GM12892 (cell line): ENCODE results near the gene LYPD8.

Source experiments
- POLR2A ChIP-seq: IDR thresholded peaks from 2 replicates; pipeline ENCODE4 v1.6.1; 2011; ENCODE audit warnings: low read depth, low read length, control low read depth
- POLR2AphosphoS5 ChIP-seq: IDR thresholded peaks from 2 replicates; pipeline ENCODE4 v1.6.1; 2011; ENCODE audit warnings: low read depth, low read length, control low read depth

DNA sequence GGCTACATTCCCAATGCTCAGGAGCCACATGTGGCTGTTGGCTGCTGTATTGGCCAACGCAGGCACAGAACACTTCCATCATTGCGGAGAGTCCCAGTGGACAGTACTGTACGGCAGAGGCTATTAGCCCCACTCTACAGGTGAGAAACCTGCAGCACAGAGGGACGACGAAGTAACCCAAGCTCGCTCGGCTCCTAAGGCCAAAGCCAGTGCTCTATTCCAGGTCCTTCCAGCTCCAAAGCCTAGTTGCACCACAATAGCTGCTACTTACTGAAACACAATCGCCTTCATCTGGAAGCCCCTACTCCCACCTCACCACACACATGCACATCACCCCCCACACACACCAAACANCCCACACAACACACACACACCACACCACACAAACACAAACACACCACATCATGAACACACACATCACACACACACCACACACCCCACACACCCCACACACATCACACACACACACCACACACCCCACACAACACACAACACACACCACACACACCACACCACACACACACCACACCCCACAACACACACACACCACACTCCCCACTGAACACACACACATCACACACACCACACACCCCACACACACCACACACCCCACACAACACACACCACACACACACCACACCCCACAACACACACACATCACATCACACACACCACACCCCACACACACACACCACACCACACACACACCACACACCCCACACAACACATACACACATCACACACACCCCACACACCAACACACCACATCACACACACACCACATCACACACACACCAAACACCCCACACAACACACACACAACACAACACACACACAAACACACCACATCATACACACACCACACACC, 3.2 kb downstream of the LYPD8 start:
- TF ChIP-seq POLR2A (no peak), POLR2AphosphoS5 (no peak)
